ENCODE measurements around the gene PWWP2B. TPM values are rescaled to one million over a fixed set of nuclear protein-coding genes. Genes with fewer than 3 reads are reported as not detected.
A peak's percentile ranks its signal among the peaks of the same experiment; 100 is the strongest.

PWWP2B gene
- total and polyA plus RNA-seq, 2 of the 4 experiments (the other 2 are of a cell fraction) = 1.7 to 2.2 TPM

GRCh38 chr10:132399117-132400035 lies 2.4 kb downstream of the PWWP2B start (continued):
- TF ChIP-seq SMC3 (IDR thresholded peaks at IDR 0.05; ENCODE audit: low read depth, low read length) (no peak), CEBPB (IDR thresholded peaks at IDR 0.05; ENCODE audit: low read depth, low read length) (no peak)

- Histone ChIP-seq H3K36me3 (ENCODE audit: control insufficient read depth, insufficient read depth, low read length) (peaks cover 1% of the 10 kb centered on the region; the same call in 1 of the 2 replicates), H2AK5ac (ENCODE audit: low read depth, low read length) (peak overlapping the region; percentile 59; the same call in 1 of the 2 replicates), H3K79me1 (ENCODE audit: low read depth in 1 of 2, low read length in 2 of 2) (peaks cover 6 to 25% of the 10 kb centered on the region in 2 experiments; a peak in 3 of 4 replicates), H3K56ac (ENCODE audit: extremely low read depth, insufficient read depth, low read length) (no peak overlapping the region), H3K9ac (ENCODE audit: low read depth, low read length) (no peak overlapping the region), H3K18ac (ENCODE audit: low read depth, low read length) (no peak overlapping the region), H3K4me3 (ENCODE audit: insufficient read depth, low read depth, low read length) (no peak overlapping the region), H3K27me3 (ENCODE audit: control insufficient read depth, insufficient read depth, low read length) (no peaks in the 10 kb centered on the region), H3K14ac (replicated peaks; ENCODE audit: low read depth, low read length) (no peak overlapping the region), H3K4me2 (ENCODE audit: low read depth, low read length) (no peak overlapping the region), H2BK5ac (ENCODE audit: low read depth, low read length, poor library complexity, severe bottlenecking) (no peak overlapping the region), H4K20me1 (ENCODE audit: insufficient read depth, low read length) (peaks cover 3% of the 10 kb centered on the region), H3K9me1 (ENCODE audit: insufficient read depth, low read length) (0 out of 2 replicates have a peak, but pooled peaks cover 3% of the 10 kb centered on the region), H3K23ac (ENCODE audit: low read depth, low read length) (no peak overlapping the region), H3K27ac (ENCODE audit: insufficient read depth, low read length) (no peak overlapping the region), H4K5ac (ENCODE audit: low read depth, low read length) (no peak overlapping the region), H2BK15ac (ENCODE audit: low read depth, low read length) (no peak overlapping the region), H3K4me1 (ENCODE audit: control insufficient read depth, insufficient read depth, low read length) (peaks cover 13% of the 10 kb centered on the region), H4K8ac (ENCODE audit: low read depth in 2 of 2, low read length in 2 of 2) (no peak overlapping the region), H4K91ac (ENCODE audit: insufficient read depth, low read depth, low read length) (no peak overlapping the region), H3K4ac (ENCODE audit: low read depth, low read length) (no peak overlapping the region), H3K9me3 (ENCODE audit: control insufficient read depth, insufficient read depth, low read length) (no peaks in the 10 kb centered on the region), H2BK120ac (ENCODE audit: low read depth, low read length) (no peak overlapping the region), H2BK20ac (ENCODE audit: low read depth, low read length) (no peak overlapping the region), H2AK9ac (replicated peaks; ENCODE audit: low read depth, low read length, poor library complexity) (peak overlapping the region; percentile 55), H2AFZ (replicated peaks; ENCODE audit: low read length, poor library complexity) (no peak overlapping the region)
- intact Hi-C loops (cut with micrococcal nuclease) (no loop called here), in situ Hi-C loops (cut with MboI; ENCODE audit: low sequenced_read_pairs) (no loop called here), dilution Hi-C loops (cut with HindIII; ENCODE audit: low sequenced_read_pairs, unreplicated experiment) (no loop called here)
- ChIA-PET POLR2A (ENCODE audit: unreplicated experiment) (no interaction called here), CTCF (no interaction called here)
- no peak for DNase-seq
- no peak for ATAC-seq (ENCODE audit: low read depth)
- 80% methylated on average over 1 of the region's 9 CpGs; no CpG with 5 or more reads in 1 of the 2 experiments for WGBS, 2 experiments (ENCODE audit: extremely low coverage in 2 of 2, insufficient read length in 1 of 2)
- BruUV-seq (replicated peaks) = no TSS peak
- TF ChIP-seq MAFK (IDR thresholded peaks at IDR 0.05; ENCODE audit: low read depth, low read length) (no peak), MAZ (IDR thresholded peaks at IDR 0.05; ENCODE audit: borderline replicate concordance, low read depth, low read length) (no peak)
Observed at GRCh38 chr10:132400041-132400546, 3.1 kb downstream of the PWWP2B start.

Data from IMR-90 (cell line).